PC-9 (cell line): ENCODE results near the gene PCDH9. TPM values are rescaled to one million over a fixed set of nuclear protein-coding genes. Genes with fewer than 3 reads are reported as not detected.
A peak's percentile ranks its signal among the peaks of the same experiment; 100 is the strongest.

Source experiments
- BruUV-seq: library from RNA; stranded (reverse); fragments of 400-500 nt; replicated peaks from 2 replicates; lab custom pipeline; 2021; lab: Mats Ljungman, UMichigan
- CTCF ChIA-PET: fragments of 300-600 bp; sonication (Branson Sonifier 250); formaldehyde crosslinking; loops from one replicate; lab custom pipeline; 2022; ENCODE audit warnings: antibody characterized with exemption; lab: Charles Lee
- POLR2A ChIA-PET: fragments of 300-600 bp; sonication (Branson Sonifier 250); formaldehyde crosslinking; loops from one replicate; lab custom pipeline; 2022; ENCODE audit warnings: antibody characterized with exemption; ENCODE audit not compliant: unreplicated experiment; lab: Charles Lee
- DNase-seq, 2 experiments: peaks; one replicate each; pipeline versions ENCODE4 v3.0.0 to v3.0.0-alpha.2; 2015 to 2022; ENCODE audit warnings: mixed read lengths in 1 of 2
- H2AFZ ChIP-seq: fragments of 200-600 bp; sonication (generic); 2 replicates; pipeline ENCODE4 v1.8.1; 2017; ENCODE audit warnings: antibody characterized with exemption
- H3F3A ChIP-seq: fragments of 200-600 bp; sonication (generic); 2 replicates; pipeline ENCODE4 v1.8.1; 2017; ENCODE audit warnings: antibody characterized with exemption, mild to moderate bottlenecking, low read depth; ENCODE audit not compliant: insufficient read depth
- H3K27ac ChIP-seq: fragments of 200-600 bp; sonication (generic); 2 replicates; pipeline ENCODE4 v1.6.1; 2016; ENCODE audit warnings: mixed run types
- H3K27me3 ChIP-seq: fragments of 200-600 bp; sonication (generic); 2 replicates; pipeline ENCODE4 v1.6.1; 2016; ENCODE audit warnings: low read depth, mixed run types; ENCODE audit not compliant: insufficient read depth
- H3K36me3 ChIP-seq: fragments of 200-600 bp; sonication (generic); 2 replicates; pipeline ENCODE4 v1.6.1; 2016; ENCODE audit warnings: low read depth, mixed run types
- H3K4me1 ChIP-seq: fragments of 200-600 bp; sonication (generic); replicated peaks from 2 replicates; pipeline ENCODE4 v1.6.1; 2016; ENCODE audit warnings: mixed run types; ENCODE audit not compliant: insufficient read depth
- H3K4me2 ChIP-seq: fragments of 200-600 bp; sonication (generic); 2 replicates; pipeline ENCODE4 v1.6.1; 2017; ENCODE audit warnings: mixed run types
- H3K4me3 ChIP-seq: fragments of 200-600 bp; sonication (generic); 2 replicates; pipeline ENCODE4 v1.6.1; 2016; ENCODE audit warnings: mixed run types
- H3K79me2 ChIP-seq: fragments of 200-600 bp; sonication (generic); 2 replicates; pipeline ENCODE4 v1.6.1; 2017; ENCODE audit warnings: low read depth, mixed run types
- H3K9me2 ChIP-seq: fragments of 200-600 bp; sonication (generic); 2 replicates; pipeline ENCODE4 v1.8.1; 2017; ENCODE audit warnings: mild to moderate bottlenecking; ENCODE audit not compliant: insufficient read depth
- H3K9me3 ChIP-seq: fragments of 200-600 bp; sonication (generic); 2 replicates; pipeline ENCODE4 v1.8.1; 2016; ENCODE audit warnings: low read depth; ENCODE audit not compliant: insufficient read depth
- H4K20me1 ChIP-seq: fragments of 200-600 bp; sonication (generic); 2 replicates; pipeline ENCODE4 v1.8.1; 2017; ENCODE audit not compliant: insufficient read depth
- EZH2 ChIP-seq: fragments of 200-600 bp; sonication (generic); IDR thresholded peaks from 2 replicates; pipeline ENCODE4 v1.8.0; 2017; ENCODE audit warnings: antibody characterized with exemption, low read depth
- intact Hi-C: fragments of 100-400 bp; cut with micrococcal nuclease; formaldehyde crosslinking; loops from one replicate; pipeline ENCODE4 v1.10.0; 2022; ENCODE audit not compliant: unreplicated experiment
- total RNA-seq: library from RNA; stranded (reverse); gene quantifications from 2 replicates; pipeline ENCODE4 v1.2.3, GENCODE V29; 2021
- TF ChIP-seq, protein P1 (sequence below): fragments of 200-600 bp; sonication (generic); conservative IDR thresholded peaks from 2 replicates; pipeline ENCODE4 v1.6.1; 2017; ENCODE audit warnings: mixed run types, antibody characterized with exemption, mild to moderate bottlenecking, moderate library complexity

PCDH9 gene
- total RNA-seq, 1 experiment from 2014 or later = 0.37 TPM

DNA sequence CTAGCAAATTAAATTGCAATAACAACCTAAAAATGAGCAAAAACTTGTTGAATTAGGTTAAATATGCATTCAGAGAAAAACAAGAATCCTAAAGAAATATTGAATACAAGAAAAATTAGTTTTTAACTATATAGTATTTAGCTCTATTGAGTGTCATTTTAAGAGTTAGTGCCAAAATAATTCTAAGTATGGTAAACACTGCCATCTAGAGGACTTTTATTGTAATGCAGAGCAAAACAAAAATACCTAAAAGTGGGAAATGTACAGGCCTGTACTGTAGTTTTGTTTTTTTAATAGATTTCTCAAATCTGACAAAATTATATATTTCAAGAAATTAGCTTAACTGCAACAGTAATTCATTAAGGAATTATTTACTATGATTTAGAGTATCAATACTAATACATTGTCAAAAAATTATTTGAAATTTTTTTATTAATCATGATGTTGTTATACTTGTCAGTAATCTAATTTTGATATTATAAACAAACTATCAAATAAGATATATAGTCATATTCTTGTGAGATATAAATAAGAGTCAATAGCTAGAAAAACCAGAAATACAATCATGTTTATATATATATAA, 8.2 kb upstream of the PCDH9 start:
- Histone ChIP-seq H3K27me3 (no peaks in the 10 kb centered on the region), H3K79me2 (no peaks in the 10 kb centered on the region), H3K27ac (no peak overlapping the region), H3K9me2 (no peaks in the 10 kb centered on the region), H2AFZ (no peak overlapping the region), H3K9me3 (no peaks in the 10 kb centered on the region), H4K20me1 (no peaks in the 10 kb centered on the region), H3K4me2 (no peak overlapping the region), H3K4me3 (no peak overlapping the region), H3K4me1 (no peaks in the 10 kb centered on the region), H3F3A (no peaks in the 10 kb centered on the region), H3K36me3 (no peaks in the 10 kb centered on the region)
- no TSS peak for BruUV-seq
- intact Hi-C loops = loop anchor here (5.0 to 10.0 kb wide), 2 partner anchors 551 to 1584 kb away; no protein-coding TSS in a partner anchor
- POLR2A ChIA-PET = no interaction called here
- TF ChIP-seq, protein P1, sequence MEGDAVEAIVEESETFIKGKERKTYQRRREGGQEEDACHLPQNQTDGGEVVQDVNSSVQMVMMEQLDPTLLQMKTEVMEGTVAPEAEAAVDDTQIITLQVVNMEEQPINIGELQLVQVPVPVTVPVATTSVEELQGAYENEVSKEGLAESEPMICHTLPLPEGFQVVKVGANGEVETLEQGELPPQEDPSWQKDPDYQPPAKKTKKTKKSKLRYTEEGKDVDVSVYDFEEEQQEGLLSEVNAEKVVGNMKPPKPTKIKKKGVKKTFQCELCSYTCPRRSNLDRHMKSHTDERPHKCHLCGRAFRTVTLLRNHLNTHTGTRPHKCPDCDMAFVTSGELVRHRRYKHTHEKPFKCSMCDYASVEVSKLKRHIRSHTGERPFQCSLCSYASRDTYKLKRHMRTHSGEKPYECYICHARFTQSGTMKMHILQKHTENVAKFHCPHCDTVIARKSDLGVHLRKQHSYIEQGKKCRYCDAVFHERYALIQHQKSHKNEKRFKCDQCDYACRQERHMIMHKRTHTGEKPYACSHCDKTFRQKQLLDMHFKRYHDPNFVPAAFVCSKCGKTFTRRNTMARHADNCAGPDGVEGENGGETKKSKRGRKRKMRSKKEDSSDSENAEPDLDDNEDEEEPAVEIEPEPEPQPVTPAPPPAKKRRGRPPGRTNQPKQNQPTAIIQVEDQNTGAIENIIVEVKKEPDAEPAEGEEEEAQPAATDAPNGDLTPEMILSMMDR = peak; percentile 80
- TF ChIP-seq EZH2 = no peak
- DNase-seq = no peak
- CTCF ChIA-PET = interaction anchor here (0.7 kb wide), 1 partner anchor 1138 kb away, joined by 3 read pairs; no protein-coding TSS in a partner anchor

DNA sequence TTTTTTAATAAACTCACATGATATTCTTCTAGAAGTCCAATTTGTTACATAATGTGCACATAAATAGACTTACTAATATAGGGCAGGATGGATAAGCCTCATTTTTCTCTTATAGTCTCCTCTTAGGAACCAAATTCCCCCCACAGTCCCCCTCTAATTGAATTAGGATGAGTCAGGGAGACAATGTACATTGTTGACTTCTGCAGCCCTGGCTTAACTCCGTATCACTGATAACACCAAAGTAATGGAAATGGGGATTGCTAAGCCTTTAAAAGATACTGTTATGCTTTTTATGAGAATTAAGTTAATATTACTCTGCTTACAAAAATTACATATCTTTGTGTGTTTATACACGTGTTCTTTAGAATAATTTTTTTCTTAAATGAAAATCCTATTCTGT, 5.1 kb upstream of the PCDH9 start:
- no peaks in the 10 kb centered on the region for H3K27me3 ChIP-seq
- ChIA-PET POLR2A (no interaction called here), CTCF (no interaction called here)
- TF ChIP-seq, protein P1 = no peak
- TF ChIP-seq EZH2 = no peak
- no peak for DNase-seq
- no peaks in the 10 kb centered on the region for H4K20me1 ChIP-seq
- H2AFZ ChIP-seq = no peak overlapping the region
- no peaks in the 10 kb centered on the region for H3F3A ChIP-seq
- intact Hi-C loops = loop anchor here (5.0 to 10.0 kb wide), 2 partner anchors 548 to 1580 kb away; no protein-coding TSS in a partner anchor
- no peaks in the 10 kb centered on the region for H3K79me2 ChIP-seq
- no peak overlapping the region for H3K4me3 ChIP-seq
- no peak overlapping the region for H3K4me2 ChIP-seq
- no peaks in the 10 kb centered on the region for H3K9me2 ChIP-seq
- no peak overlapping the region for H3K27ac ChIP-seq
- H3K36me3 ChIP-seq = no peaks in the 10 kb centered on the region
- no peaks in the 10 kb centered on the region for H3K9me3 ChIP-seq
- H3K4me1 ChIP-seq = peaks cover 6% of the 10 kb centered on the region; the same call in 1 of the 2 replicates
- no TSS peak for BruUV-seq

DNA sequence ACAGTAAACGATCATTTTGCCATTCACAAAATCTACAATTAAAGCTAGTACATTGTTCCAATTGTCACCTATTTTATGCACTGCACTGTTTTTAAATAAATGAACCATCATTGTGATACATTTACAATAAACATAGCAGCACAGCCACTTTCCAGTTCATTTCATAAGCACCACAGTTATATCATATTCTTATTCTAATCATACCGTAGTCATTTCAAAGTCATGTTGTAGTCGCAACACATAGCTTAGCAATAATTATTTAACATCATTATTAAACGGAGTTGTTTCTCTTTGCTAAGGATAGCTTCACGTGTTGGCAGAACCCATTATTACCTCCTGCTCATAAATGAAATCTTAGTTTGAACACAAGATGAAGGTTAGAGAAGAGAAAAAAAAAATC, 2.2 kb upstream of the PCDH9 start:
- no peaks in the 10 kb centered on the region for H3K9me2 ChIP-seq
- CTCF ChIA-PET = no interaction called here
- BruUV-seq = no TSS peak
- H3F3A ChIP-seq = no peaks in the 10 kb centered on the region
- TF ChIP-seq, protein P1 = no peak
- TF ChIP-seq EZH2 = no peak
- H3K4me1 ChIP-seq = peaks cover 9% of the 10 kb centered on the region; the same call in 1 of the 2 replicates
- no peak overlapping the region for H2AFZ ChIP-seq
- POLR2A ChIA-PET = interaction anchor here (0.5 to 0.6 kb wide), 2 partner anchors 459 to 1639 kb away, joined by 3 to 6 read pairs; no protein-coding TSS in a partner anchor
- H3K79me2 ChIP-seq = no peaks in the 10 kb centered on the region
- no peak overlapping the region for H3K4me2 ChIP-seq
- H3K36me3 ChIP-seq = no peaks in the 10 kb centered on the region
- H3K27me3 ChIP-seq = no peaks in the 10 kb centered on the region
- H4K20me1 ChIP-seq = no peaks in the 10 kb centered on the region
- intact Hi-C loops = loop anchor here (5.0 to 10.0 kb wide), 2 partner anchors 615 to 1578 kb away; no protein-coding TSS in a partner anchor
- H3K4me3 ChIP-seq = no peak overlapping the region
- no peaks in the 10 kb centered on the region for H3K9me3 ChIP-seq
- no peak for DNase-seq
- H3K27ac ChIP-seq = no peak overlapping the region
